HG03159 (cell line): ENCODE data around the gene CDH18.

Source experiments
- ATAC-seq: cut with Tn5 transposase; IDR thresholded peaks from one replicate; pipeline ENCODE4 v1.9.1; 2021; ENCODE audit warnings: mild to moderate bottlenecking, moderate library complexity; ENCODE audit not compliant: unreplicated experiment

Gene CDH18

GRCh38 chr5:19615071-19615470, 372.9 kb downstream of the CDH18 start:
- no peak for ATAC-seq

- ATAC-seq = no peak
Measured at GRCh38 chr5:19608444-19609002, 379.5 kb downstream of the CDH18 start.

- no peak for ATAC-seq
Measured at GRCh38 chr5:19605846-19606407, 382.1 kb downstream of the CDH18 start.

- ATAC-seq = no peak
Measured at GRCh38 chr5:19584131-19584530, 403.9 kb downstream of the CDH18 start.

GRCh38 chr5:19577882-19578281, 410.1 kb downstream of the CDH18 start:
- ATAC-seq = no peak

- no peak for ATAC-seq
Measured at GRCh38 chr5:19568004-19568403, 420.0 kb downstream of the CDH18 start.

GRCh38 chr5:19565466-19565865, 422.5 kb downstream of the CDH18 start:
- ATAC-seq = no peak

- no peak for ATAC-seq
Measured at GRCh38 chr5:19564036-19564435, 424.0 kb downstream of the CDH18 start.

- ATAC-seq = no peak
Measured at GRCh38 chr5:19555876-19556275, 432.1 kb downstream of the CDH18 start.

- no peak for ATAC-seq
Measured at GRCh38 chr5:19555436-19555835, 432.6 kb downstream of the CDH18 start.

GRCh38 chr5:19554524-19554923, 433.5 kb downstream of the CDH18 start:
- no peak for ATAC-seq

GRCh38 chr5:19547640-19548039, 440.4 kb downstream of the CDH18 start:
- ATAC-seq = no peak

GRCh38 chr5:19546521-19546920, 441.5 kb downstream of the CDH18 start:
- no peak for ATAC-seq

GRCh38 chr5:19538607-19539006, 449.4 kb downstream of the CDH18 start:
- no peak for ATAC-seq

- ATAC-seq = no peak
Measured at GRCh38 chr5:19536387-19536786, 451.6 kb downstream of the CDH18 start.

- no peak for ATAC-seq
Measured at GRCh38 chr5:19534751-19535150, 453.2 kb downstream of the CDH18 start.

GRCh38 chr5:19532936-19533335, 455.1 kb downstream of the CDH18 start:
- no peak for ATAC-seq

- ATAC-seq = no peak
Measured at GRCh38 chr5:19531374-19531952, 456.5 kb downstream of the CDH18 start.

- ATAC-seq = no peak
Measured at GRCh38 chr5:19519448-19519847, 468.6 kb downstream of the CDH18 start.

GRCh38 chr5:19498852-19499251, 489.1 kb downstream of the CDH18 start:
- no peak for ATAC-seq

- no peak for ATAC-seq
Measured at GRCh38 chr5:19497229-19497815, 490.7 kb downstream of the CDH18 start.

- ATAC-seq = no peak
Measured at GRCh38 chr5:19496056-19496455, 491.9 kb downstream of the CDH18 start.
